Stimulated activated naive CD8-positive, alpha-beta T cell treated with anti-CD3 and anti-CD28 coated beads, Interleukin-15, Interleukin-2, amounts not matched to agents 100 U/mL and 50 U/mL, for 24 hours (primary cell): Measurements from ENCODE around the gene RTKN2.

Experiments used
- ATAC-seq: fragments of 150-1000 bp; cut with Tn5 transposase; one replicate; pipeline ENCODE4 v1.10.0; 2021
- DNase-seq: peaks from one replicate; pipeline ENCODE4 v3.0.0; 2021

Gene RTKN2

DNA sequence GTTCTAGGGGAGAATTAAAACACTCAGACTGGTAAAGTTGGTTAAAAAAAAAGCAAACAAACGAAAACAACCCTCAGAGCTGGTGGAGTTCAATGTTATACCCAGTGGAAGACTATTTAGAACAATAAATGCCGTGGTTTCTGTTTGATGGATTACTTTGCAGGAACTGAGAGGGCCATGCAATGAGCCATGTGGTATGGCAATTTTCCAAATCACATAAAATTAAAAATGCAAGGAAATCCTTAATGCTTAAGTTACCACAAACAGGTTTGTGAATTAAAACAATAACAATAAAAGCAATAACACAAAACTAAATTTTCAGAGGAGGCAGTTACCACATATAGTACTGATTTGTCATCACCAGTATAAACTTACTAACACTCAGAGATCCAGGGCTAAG, 96.9 kb downstream of the RTKN2 start:
- no peak for DNase-seq
- ATAC-seq: no peak

DNA sequence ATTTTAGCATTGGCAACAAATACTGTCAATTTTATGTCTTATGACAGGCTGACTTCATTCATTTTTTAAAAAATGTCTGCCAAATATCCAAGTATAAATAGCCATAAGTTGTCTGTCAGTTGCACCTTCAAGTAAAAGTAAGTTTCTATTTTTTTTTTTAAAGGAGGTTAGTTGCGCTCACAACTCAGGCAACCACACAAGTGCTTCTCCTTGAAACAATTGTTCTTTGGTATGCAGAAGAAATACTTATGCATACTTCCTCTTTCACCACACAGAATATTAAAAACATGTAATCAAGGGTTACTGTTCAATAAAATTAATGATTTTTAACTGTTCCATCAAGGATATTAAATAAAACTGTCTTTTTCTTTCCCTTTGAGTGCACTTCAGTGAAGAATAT, 97.9 kb downstream of the RTKN2 start:
- DNase-seq (no peak), ATAC-seq (no peak)

DNA sequence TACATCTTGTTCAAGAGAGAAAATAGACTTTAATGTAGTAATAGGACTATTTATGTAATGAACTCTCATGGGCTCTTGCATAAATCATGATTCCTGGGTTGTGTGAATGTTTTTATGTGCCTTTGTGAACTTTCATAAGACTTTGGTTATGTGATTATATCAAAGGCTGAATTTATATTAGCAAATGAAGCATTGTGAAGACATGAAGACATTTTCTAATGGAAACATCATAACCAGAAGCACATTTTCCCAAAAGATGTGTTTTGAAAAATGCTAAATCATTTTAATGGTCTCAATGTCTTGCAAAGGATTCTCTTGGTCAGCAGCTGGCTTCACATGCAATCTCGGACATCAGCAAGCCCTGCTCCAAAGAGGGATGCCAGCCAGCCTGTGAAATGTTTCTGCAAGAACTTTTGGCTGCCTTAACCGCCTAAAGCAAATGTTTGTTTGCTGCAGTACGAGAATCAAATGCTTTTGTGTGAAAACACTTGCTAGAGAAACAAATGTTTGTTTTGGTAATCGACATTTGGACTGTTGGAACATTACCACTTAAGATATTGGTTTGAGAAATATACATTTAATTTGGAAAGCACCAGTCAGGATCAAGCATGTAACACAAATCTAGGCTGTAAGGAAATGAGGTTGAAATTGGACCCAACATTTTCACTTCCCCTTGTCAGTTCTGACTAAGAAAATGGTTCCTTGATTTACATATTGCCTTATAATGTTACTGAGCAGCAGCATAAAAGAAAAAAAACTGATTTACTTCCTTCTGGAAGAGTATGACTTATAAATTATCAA, 102.1 kb downstream of the RTKN2 start:
- no peak for DNase-seq

DNA sequence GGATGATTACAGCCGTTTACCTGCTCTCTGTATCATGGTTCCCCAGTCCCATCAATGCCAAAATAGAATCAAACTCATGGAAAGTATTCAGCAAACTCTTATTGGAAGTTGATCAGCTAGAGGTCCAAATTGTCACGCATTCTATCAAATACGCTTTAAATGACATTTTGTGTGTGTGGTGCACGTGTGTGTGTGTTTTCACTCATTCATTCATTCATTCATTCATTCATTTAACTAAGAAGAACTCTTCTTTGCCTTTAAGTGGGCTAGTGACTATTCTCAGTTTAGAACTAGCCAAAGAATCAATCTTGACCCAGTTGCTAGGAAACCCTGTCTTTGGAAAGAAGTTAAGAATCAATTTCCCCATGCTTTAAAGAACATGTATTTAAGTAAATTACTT, 102.8 kb downstream of the RTKN2 start:
- no peak for ATAC-seq
- no peak for DNase-seq

More for the DNA sequence above, 102.1 kb downstream of the RTKN2 start:
- no peak for ATAC-seq

DNA sequence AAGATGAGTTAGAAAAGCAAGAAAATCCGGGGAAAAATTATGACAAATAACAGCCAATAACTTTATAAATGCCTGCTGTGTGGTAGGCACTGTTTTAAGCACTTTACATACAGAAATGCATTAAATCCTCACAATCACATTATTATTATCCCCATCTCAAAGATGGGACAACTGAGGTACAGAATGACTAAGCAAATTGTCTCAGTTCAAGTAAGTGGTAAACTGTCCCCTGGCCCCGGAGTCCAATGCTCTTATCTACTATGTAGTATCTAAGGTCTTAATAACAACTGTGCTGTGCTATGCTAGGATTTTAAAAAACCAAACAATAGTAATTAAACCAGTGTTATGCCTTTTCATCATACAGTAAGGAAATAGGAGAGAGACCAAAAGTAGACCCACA, 105.6 kb downstream of the RTKN2 start:
- ATAC-seq (no peak), DNase-seq (no peak)

DNA sequence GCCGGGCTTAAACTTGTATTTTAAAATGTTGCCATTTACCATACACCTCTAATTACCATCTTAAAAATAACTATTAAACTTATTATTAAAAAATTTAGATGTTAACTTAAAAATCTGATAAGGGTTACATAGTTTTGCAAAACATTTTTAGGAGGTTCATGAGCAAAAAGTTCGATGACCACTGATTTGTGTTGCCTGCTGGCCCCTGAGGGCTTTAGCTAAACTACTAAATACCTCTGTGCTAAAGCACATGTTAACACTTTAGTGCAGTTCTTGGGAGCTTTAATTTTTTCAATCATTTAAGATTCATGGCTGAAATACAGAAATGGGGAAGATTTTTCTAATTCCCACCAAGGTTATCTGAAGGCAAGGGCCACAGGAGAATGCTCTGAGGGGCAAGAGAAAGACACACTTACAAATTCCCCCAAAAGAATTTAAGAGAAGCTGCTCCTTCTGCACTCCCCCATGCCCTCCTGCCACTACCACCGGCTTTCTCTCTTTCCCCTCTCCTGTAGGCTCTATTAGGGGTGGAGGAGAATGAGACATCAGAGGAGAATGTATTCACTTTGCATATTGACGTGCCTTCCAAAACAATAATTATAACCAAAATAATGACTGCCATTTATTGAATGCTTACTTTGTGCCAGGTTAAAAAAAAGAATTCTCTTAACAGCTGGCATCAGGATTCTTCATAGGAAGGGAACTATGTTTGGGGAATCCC, 106.2 kb downstream of the RTKN2 start:
- no peak for DNase-seq
- no peak for ATAC-seq

DNA sequence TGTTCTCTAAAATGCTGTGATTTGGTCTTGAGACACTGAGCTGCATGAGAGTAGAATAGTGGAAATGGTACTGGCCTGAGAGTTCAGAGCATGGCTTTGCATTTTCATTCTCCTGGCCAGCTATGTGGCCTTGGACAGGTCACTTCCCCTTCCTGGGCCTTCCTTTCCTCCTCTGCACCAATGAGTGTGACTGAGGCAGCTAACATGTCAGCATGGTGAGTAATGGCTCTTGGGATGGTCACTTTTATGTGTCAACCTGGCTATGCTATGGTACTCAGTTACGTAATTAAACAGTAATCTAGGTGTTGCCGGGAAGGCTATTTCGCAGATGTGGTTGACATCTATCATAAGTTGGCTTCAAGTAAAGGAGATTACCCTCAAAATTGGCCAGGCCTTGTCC, 109.3 kb downstream of the RTKN2 start:
- ATAC-seq (no peak), DNase-seq (no peak)

DNA sequence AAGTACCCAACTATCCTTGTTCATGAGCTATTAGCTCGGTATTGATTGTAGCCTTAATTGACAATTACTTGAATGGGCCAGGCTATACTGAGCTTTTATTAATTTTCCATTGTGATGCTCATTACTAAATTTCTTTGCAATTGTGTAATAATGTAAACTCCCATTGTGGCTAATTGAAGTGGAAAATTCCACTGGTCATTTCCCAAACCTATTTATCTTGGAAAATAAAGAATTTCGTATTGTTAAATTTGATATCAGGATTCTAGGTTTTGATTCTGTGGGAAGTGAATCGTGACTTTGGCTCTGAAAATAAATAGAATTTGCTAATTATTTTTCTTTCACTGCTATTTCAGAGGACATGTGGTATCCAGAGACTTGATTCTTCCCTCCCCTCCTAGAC, 111.0 kb downstream of the RTKN2 start:
- ATAC-seq: no peak
- DNase-seq: no peak

DNA sequence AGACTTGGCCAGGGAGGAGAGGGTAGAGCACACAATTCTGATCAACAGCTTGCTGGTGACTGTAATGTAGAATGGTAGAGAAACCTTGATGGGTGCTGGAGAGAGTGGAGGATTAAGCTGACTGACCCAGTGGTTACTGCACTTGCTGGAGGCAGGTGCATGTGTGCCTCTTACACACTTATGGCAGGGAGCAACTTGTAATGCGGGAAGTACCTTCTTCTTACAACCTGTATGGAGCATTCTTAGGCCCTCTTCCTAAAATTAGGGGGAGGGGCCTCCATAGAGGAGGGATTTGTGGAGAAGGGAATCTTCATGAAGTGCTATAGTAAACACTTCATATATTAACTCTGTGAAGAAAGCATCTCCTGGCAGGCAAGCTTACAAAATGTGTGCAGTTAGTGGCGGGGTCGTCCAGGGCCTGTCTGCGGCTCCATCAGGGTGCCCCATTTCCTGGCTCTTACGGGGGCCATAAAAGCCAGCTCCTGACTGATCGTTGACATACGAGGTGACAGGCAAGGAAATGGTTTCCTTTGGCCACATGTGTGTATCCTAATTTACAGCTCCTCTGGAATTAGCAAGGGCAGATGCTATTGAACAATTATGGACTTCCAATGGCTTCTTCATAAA, 113.5 kb downstream of the RTKN2 start:
- ATAC-seq (no peak), DNase-seq (no peak)

DNA sequence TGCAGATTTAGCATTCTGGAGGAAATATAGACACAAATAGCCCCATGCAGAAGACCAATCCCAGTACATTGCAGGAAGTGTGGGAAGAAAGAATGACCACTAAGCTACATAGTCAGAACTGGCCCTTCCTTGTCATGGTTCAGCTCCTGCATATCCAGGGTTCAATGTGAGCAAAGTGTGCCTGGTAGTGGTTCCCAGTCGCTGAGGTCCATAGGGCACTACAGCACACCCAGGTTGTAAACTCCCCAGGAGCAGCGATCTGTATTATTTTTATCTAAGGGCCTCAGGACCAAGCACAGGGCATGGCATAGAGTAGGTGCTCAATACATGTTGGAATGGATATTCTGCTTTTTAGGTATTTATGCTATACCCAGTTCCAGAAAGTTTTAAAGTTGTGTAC, 114.4 kb downstream of the RTKN2 start:
- no peak for DNase-seq
- ATAC-seq: no peak

DNA sequence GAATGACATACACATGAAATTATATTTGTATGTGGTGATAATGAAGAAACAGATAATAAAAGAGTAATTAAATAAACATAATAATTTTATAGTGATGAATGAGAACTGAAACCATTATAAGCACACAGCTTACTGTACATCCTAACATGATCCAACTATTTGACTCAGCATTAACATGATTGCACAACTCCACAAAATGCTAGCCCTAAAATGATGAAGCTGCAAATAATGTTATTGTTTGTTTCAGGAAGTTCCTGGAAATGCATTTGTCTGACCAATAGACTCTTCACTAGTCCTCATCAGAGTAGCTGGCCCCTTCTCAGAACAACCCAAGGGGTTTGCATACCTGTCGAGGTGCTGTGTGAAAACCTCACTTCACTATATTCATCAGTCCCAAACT, 115.5 kb downstream of the RTKN2 start:
- DNase-seq (no peak), ATAC-seq (no peak)

DNA sequence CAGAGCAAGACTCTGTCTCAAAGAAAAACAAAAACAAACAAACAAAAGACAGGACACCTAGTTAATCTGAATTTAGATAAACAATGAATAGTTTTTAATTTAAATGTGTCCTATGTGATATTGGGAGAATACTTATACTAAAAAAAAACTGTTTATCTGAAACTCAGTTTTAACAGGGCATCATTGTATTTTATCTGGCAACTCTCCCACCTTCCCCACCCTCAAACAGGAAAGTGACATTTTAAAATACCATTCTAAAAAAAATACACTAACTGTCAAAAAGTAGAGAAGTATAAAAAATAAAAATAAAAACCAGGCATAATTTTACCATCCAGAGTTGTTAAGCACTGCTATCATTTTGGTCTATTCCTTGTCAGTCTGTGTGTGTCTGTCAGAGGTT, 119.0 kb downstream of the RTKN2 start:
- ATAC-seq: no peak
- DNase-seq: no peak

DNA sequence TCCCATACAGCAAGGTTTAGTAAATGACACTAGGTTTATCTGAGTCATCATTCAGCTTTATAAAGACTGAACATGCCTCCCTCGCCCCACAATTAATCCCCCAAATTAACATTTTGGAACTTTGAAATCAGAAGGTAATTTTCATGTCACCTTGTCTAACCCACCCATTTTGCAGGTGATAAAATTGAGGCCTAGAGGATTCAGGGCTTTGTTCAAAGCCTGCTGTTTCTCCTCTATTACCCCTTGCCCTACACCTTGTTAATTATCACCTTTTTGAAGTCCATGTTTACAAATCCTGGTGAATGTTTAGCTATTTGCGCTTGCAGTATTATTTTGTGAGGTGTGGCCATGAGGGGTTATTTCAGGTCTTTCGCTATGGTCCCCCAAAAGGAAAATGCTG, 120.5 kb downstream of the RTKN2 start:
- no peak for ATAC-seq

DNA sequence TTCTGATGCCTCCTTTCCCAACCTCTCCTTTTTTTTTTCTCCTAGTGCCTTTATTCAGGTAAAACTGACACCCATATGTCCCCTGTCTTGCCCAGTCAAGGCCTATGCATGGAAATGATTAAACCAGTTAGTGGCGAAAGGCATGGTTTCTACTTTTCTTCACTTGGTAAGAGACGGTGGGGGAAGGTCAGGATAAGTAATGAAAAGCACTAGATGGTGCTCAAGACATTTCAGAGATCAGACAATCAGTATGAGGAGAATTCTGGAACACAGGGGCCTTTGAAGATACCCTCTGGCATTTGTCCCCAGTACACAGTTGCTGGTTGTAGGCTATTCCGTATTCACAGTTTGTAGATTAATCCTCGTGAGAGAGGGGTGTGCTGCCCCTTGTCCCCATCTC, 121.2 kb downstream of the RTKN2 start:
- no peak for ATAC-seq

More for the DNA sequence above, 120.5 kb downstream of the RTKN2 start:
- no peak for DNase-seq

DNA sequence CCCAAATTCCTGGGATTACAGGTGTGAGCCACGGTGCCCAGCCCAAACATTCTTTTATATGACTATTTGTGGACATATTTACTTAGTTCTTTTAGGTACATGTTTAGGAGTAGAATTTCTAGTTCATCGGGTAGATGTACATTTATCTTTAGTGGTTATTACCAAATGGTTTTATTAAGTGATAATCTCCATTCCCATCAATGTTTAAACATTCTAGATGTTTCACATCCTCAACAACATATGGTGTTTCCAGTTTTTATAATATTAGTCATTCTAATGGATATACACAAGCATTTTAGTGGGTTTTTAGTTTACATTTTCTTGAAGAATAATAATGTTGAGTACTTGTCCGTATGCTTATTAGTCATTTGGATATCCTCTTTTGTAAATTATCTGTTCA, 131.7 kb downstream of the RTKN2 start:
- ATAC-seq: no peak
- DNase-seq: no peak

More for the DNA sequence above, 121.2 kb downstream of the RTKN2 start:
- no peak for DNase-seq

DNA sequence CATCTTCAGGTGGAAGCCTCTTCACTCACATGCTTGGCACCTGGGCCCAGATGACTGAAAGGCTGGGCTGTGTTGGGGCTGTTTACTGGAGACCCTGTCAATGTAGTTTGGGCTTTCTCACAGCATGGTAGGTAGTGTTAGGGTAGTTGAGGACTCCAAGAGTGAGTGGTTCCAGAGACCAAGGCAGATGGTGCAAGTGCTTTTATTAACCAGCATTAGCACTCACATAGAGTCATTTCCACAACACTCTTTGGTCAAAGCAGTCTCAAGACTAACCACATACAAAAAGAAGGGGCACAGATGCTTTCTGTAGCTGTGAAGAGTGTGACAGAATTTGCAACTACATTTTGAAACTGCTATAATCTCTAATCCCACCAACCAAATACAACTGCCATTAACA, 135.0 kb downstream of the RTKN2 start:
- no peak for DNase-seq
- ATAC-seq: no peak
